ENCODE results near the gene TRIB2. TPM values are rescaled to one million over a fixed set of nuclear protein-coding genes. Genes with fewer than 3 reads are reported as not detected.

TRIB2 gene
- total and polyA plus RNA-seq, 9 of the 15 experiments (the other 6 are each of a cell fraction or from before 2014, with no cell fraction given): 9.0 to 39.0 (median 26.3) TPM

DNA sequence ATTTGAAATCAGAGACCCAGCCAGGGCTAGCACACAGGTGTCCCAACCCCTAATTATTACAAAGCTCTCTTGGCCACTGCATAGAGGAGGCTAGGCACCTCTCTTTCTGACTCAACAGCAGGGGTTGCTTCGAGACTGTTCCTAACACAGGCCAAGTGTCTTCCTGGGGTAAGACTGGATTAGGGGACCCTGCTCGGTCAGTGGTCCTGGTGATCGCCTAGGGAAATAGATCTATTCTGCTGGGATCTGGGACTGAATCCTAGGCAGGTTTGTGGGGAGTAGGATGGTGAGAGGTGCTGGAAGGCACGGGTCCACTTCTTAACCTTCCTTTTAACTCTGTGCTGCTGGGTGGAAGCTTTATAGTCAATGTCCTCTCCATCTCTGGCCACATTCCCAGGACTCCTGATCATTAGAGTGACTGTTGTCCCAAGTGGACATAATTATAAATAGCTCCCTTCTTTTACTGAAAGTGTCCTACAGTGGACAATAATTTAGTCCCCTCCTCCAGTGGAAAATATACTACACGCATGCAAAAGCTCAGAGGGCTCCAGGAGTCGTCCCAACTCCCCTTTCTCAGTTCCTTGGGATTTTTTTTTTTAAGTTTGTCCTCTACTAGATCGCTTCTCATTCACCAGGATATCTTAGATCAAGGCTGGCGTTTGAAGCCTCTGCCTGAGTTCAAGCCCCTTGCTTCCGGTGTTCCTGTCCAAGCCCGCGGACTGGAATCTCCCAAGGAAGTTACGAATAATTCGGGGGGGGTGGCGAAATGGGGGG, 1.3 kb upstream of the TRIB2 start (continued):
- TF ChIP-seq, protein P1, sequence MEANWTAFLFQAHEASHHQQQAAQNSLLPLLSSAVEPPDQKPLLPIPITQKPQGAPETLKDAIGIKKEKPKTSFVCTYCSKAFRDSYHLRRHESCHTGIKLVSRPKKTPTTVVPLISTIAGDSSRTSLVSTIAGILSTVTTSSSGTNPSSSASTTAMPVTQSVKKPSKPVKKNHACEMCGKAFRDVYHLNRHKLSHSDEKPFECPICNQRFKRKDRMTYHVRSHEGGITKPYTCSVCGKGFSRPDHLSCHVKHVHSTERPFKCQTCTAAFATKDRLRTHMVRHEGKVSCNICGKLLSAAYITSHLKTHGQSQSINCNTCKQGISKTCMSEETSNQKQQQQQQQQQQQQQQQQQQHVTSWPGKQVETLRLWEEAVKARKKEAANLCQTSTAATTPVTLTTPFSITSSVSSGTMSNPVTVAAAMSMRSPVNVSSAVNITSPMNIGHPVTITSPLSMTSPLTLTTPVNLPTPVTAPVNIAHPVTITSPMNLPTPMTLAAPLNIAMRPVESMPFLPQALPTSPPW (CRISPR knock-in tag; IDR thresholded peaks at IDR 0.05): 0 out of 2 replicates have a peak, but pooled peaks have one; percentile 52

DNA sequence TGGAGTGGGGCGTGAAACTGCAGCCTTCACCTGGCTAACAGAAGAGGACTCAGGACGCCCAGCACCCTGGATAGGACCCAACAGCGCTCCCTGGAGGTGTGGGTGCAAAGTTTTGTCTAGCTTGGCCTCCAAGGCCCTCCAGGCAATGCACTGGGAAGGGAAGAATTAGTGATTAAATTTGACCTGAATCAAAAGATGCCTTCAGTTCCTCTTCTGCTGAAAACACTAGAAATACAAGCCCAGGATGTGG, 779 bp upstream of the TRIB2 start:
- peak; percentile 75 for FAIRE-seq
- Histone ChIP-seq H3K27ac (ENCODE audit: extremely low read depth, low read depth, low read length) (peak overlapping the region; percentile 86), H3K4me3 (peak overlapping the region; percentile 64), H4K20me1 (replicated peaks; ENCODE audit: control insufficient read depth, insufficient read depth, low read length) (no peaks in the 10 kb centered on the region; the same call in 1 of the 2 replicates), H3K4me2 (ENCODE audit: insufficient read depth, low read length) (peak overlapping the region; percentile 85), H2AFZ (ENCODE audit: low read depth, low read length) (peak overlapping the region; percentile 95), H3K9ac (ENCODE audit: insufficient read depth in 1 of 2, low read depth in 2 of 2, low read length in 2 of 2) (peak overlapping the region; percentile 84 to 94; a peak in 3 of 4 replicates), H3K36me3 (ENCODE audit: control insufficient read depth, insufficient read depth, low read length) (no peaks in the 10 kb centered on the region), H3K4me1 (replicated peaks in 1 of 2; ENCODE audit: control insufficient read depth in 2 of 2, insufficient read depth in 2 of 2, low read length in 2 of 2) (peaks cover 13 to 30% of the 10 kb centered on the region in 2 experiments; a peak in 4 of 5 replicates), H3K27me3 (ENCODE audit: control insufficient read depth in 2 of 2, insufficient read depth in 2 of 2, low read length in 2 of 2) (no peaks in the 10 kb centered on the region), H3K79me2 (ENCODE audit: control insufficient read depth, insufficient read depth, low read length) (peaks cover 40% of the 10 kb centered on the region), H3K9me1 (ENCODE audit: control insufficient read depth, insufficient read depth, low read length) (no peaks in the 10 kb centered on the region), H3K9me3 (replicated peaks; ENCODE audit: control insufficient read depth, insufficient read depth, low read depth, low read length) (no peaks in the 10 kb centered on the region)
- POLR2A ChIA-PET: interaction anchor here (0.6 to 2.0 kb wide), 18 partner anchors 14 to 886 kb away, joined by 3 to 8 read pairs (median 4); no protein-coding TSS in a partner anchor
- CTCF ChIA-PET (ENCODE audit: low intra/inter-chr PET ratio): interaction anchor here (0.7 to 3.8 kb wide), 3 partner anchors 299 to 886 kb away, joined by 3 to 22 read pairs (median 5); no protein-coding TSS in a partner anchor
- intact Hi-C loops (cut with micrococcal nuclease) (loop anchor here (1.0 to 5.0 kb wide), 10 partner anchors 39 to 886 kb away; no protein-coding TSS in a partner anchor), in situ Hi-C loops (cut with MboI) (loop anchor here (5.0 to 25.0 kb wide), 3 partner anchors 299 to 889 kb away; no protein-coding TSS in a partner anchor)
- DNase-seq (ENCODE audit: extremely low read depth in 1 of 4, low spot score in 3 of 4): peak; percentile 74 to 92 (median 76)
- no TSS peak for BruUV-seq (replicated peaks)
- WGBS (ENCODE audit: insufficient coverage, low coverage, missing lambda C conversion rate): 0% methylated on average over 2 of the region's 3 CpGs
- ATAC-seq: peak; percentile 71
- TF ChIP-seq CC2D1A (IDR thresholded peaks at IDR 0.05) (peak; percentile 62; the same call in 1 of the 2 replicates), GATAD2B (IDR thresholded peaks at IDR 0.05; ENCODE audit: borderline replicate concordance) (peak; percentile 49; the same call in 1 of the 2 replicates), KDM1A (IDR thresholded peaks at IDR 0.05) (no peak), NEUROD1 (IDR thresholded peaks at IDR 0.05; ENCODE audit: borderline replicate concordance, low read depth, low read length, partially characterized antibody) (peak; percentile 10), ELF1 (tag; IDR thresholded peaks at IDR 0.05) (no peak), SAFB (IDR thresholded peaks at IDR 0.05; ENCODE audit: borderline replicate concordance, low read depth, low read length) (0 out of 2 replicates have a peak, but pooled peaks have one; percentile 29), LCOR (CRISPR knock-in tag; IDR thresholded peaks at IDR 0.05) (0 out of 2 replicates have a peak, but pooled peaks have one; percentile 37), SMARCE1 (IDR thresholded peaks at IDR 0.05) (0 out of 2 replicates have a peak, but pooled peaks have one; percentile 31), PHF20 (IDR thresholded peaks at IDR 0.05; ENCODE audit: partially characterized antibody) (no peak), RNF2 (IDR thresholded peaks at IDR 0.05) (peak; percentile 6; the same call in 1 of the 2 replicates), SNRNP70 (optimal IDR thresholded peaks at IDR 0.05; ENCODE audit: low read depth, low read length) (no peak), ZNF586 (CRISPR knock-in tag; conservative IDR thresholded peaks at IDR 0.05) (no peak)
- TF ChIP-seq, protein P2, sequence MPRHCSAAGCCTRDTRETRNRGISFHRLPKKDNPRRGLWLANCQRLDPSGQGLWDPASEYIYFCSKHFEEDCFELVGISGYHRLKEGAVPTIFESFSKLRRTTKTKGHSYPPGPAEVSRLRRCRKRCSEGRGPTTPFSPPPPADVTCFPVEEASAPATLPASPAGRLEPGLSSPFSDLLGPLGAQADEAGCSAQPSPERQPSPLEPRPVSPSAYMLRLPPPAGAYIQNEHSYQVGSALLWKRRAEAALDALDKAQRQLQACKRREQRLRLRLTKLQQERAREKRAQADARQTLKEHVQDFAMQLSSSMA (CRISPR knock-in tag; IDR thresholded peaks at IDR 0.05): no peak
- TF ChIP-seq, protein P3, sequence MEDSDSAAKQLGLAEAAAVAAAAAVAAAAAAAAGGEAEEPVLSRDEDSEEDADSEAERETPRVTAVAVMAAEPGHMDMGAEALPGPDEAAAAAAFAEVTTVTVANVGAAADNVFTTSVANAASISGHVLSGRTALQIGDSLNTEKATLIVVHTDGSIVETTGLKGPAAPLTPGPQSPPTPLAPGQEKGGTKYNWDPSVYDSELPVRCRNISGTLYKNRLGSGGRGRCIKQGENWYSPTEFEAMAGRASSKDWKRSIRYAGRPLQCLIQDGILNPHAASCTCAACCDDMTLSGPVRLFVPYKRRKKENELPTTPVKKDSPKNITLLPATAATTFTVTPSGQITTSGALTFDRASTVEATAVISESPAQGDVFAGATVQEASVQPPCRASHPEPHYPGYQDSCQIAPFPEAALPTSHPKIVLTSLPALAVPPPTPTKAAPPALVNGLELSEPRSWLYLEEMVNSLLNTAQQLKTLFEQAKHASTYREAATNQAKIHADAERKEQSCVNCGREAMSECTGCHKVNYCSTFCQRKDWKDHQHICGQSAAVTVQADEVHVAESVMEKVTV (CRISPR knock-in tag; IDR thresholded peaks at IDR 0.05): peak; percentile 64; the same call in 1 of the 2 replicates
